Kidney (tissue), 14 donors: ENCODE measurements around the gene DESI1. TPM values are rescaled to one million over a fixed set of nuclear protein-coding genes. Genes with fewer than 3 reads are reported as not detected.

ENCODE experiments used
- DNase-seq, 5 donors: peaks; one replicate each; pipeline ENCODE4 v3.0.0-alpha.2; 2013 to 2020
- FAIRE-seq: peaks from 2 replicates; lab custom pipeline; 2012; peaks lifted over from hg19 to GRCh38; lab: Jason Lieb, UNC
- H3K27ac ChIP-seq, 2 donors: one replicate each; pipeline ENCODE4 v1.7.0; 2013; ENCODE audit warnings: low read depth in 2 of 2, low read length in 2 of 2, inconsistent platforms in 1 of 2
- H3K27me3 ChIP-seq: one replicate; pipeline ENCODE4 v1.7.1; 2013; ENCODE audit warnings: low read length, inconsistent platforms; ENCODE audit not compliant: control insufficient read depth, insufficient read depth
- H3K36me3 ChIP-seq, 3 donors: one replicate each; pipeline versions ENCODE4 v1.7.0 to v1.7.1; 2013; ENCODE audit warnings: low read length in 3 of 3, control low read depth in 1 of 3, inconsistent platforms in 1 of 3; ENCODE audit not compliant: insufficient read depth in 3 of 3, control insufficient read depth in 2 of 3
- H3K4me1 ChIP-seq, 3 donors: one replicate each; pipeline versions ENCODE4 v1.7.0 to v1.7.1; 2013; ENCODE audit warnings: low read length in 3 of 3, inconsistent platforms in 1 of 3, low read depth in 1 of 3; ENCODE audit not compliant: control insufficient read depth in 2 of 3, insufficient read depth in 2 of 3
- H3K4me3 ChIP-seq, 3 donors: one replicate each; pipeline versions ENCODE4 v1.7.0 to v1.8.1; 2013; ENCODE audit warnings: low read length in 3 of 3, control low read depth in 1 of 3, inconsistent platforms in 1 of 3
- H3K9ac ChIP-seq, 3 donors: one replicate each; pipeline versions ENCODE4 v1.7.0 to v1.7.1; 2013; ENCODE audit warnings: low read length in 3 of 3, control low read depth in 1 of 3, inconsistent platforms in 1 of 3
- H3K9me3 ChIP-seq, 3 donors: one replicate each; pipeline versions ENCODE4 v1.7.0 to v1.7.1; 2013; ENCODE audit warnings: low read length in 3 of 3, control low read depth in 1 of 3, inconsistent platforms in 1 of 3; ENCODE audit not compliant: control insufficient read depth in 2 of 3, insufficient read depth in 1 of 3
- intact Hi-C: fragments of 100-400 bp; cut with DNase I; formaldehyde crosslinking; loops from one replicate; pipeline ENCODE4 v1.11.1; 2022
- polyA plus RNA-seq: library from polyadenylated mRNA; stranded (reverse); fragments of 350-450 nt; fragmentation: Illumina TruSeq; extraction: RNeasy Lipid Tissue Mini Kit (QIAGEN cat#74804); gene quantifications from one replicate; pipeline ENCODE4 v1.2.3, GENCODE V29; 2014; ENCODE audit warnings: low read depth, low replicate concordance; ENCODE audit not compliant: insufficient read depth
- total RNA-seq: library from RNA; stranded (reverse); fragmentation: NEBNext Ultra II Directional; extraction: Animal tissue kit (Norgen Biotek cat#: 25700); gene quantifications from one replicate; pipeline ENCODE4 v1.2.1, GENCODE V29; 2021
- TF ChIP-seq, protein P1 (sequence below): IDR thresholded peaks from 3 replicates; pipeline ENCODE4 v1.5.1; 2012; ENCODE audit warnings: mild to moderate bottlenecking, moderate library complexity, borderline replicate concordance; ENCODE audit not compliant: insufficient read depth; ENCODE audit errors: extremely low read depth
- donor health status: control.
- donor health status: control.
- donor health status: control.
- donor health status: control.
- donor health status: control.
- donor health status: DM: yes; HTN: yes; CAD: no.
- donor health status: Normal renal cell carcinoma (clear cell type).

DESI1 gene
- total and polyA plus RNA-seq, 2 donors from 2014 or later = 28.6 to 29.1 TPM

DNA sequence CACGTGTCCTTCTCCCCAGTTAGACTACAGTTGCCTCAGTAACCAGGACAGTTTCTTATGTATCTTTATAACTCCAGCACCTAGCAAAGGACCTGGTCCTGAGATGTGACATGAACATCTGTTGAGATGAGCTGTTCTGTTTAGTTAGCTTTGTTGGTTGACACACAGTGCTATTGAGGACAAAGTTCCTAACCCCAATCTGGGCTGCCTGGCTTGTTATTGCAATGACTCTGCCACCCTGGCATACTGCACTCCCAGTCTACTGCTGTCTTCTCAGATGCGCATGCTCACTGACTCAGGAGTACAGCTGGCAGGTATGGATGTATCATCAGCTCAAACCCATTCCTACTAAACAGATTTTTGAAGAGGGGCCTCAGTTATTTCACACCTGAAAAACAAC is 7.4 kb downstream of the DESI1 start:
- Histone ChIP-seq H3K4me3 (no peak overlapping the region), H3K36me3 (no peaks in the 10 kb centered on the region), H3K27me3 (no peaks in the 10 kb centered on the region), H3K9me3 (no peaks in the 10 kb centered on the region), H3K9ac (no peak overlapping the region), H3K4me1 (no peaks in the 10 kb centered on the region), H3K27ac (no peak overlapping the region)
- TF ChIP-seq, protein P1, sequence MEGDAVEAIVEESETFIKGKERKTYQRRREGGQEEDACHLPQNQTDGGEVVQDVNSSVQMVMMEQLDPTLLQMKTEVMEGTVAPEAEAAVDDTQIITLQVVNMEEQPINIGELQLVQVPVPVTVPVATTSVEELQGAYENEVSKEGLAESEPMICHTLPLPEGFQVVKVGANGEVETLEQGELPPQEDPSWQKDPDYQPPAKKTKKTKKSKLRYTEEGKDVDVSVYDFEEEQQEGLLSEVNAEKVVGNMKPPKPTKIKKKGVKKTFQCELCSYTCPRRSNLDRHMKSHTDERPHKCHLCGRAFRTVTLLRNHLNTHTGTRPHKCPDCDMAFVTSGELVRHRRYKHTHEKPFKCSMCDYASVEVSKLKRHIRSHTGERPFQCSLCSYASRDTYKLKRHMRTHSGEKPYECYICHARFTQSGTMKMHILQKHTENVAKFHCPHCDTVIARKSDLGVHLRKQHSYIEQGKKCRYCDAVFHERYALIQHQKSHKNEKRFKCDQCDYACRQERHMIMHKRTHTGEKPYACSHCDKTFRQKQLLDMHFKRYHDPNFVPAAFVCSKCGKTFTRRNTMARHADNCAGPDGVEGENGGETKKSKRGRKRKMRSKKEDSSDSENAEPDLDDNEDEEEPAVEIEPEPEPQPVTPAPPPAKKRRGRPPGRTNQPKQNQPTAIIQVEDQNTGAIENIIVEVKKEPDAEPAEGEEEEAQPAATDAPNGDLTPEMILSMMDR = no peak
- no peak for DNase-seq
- FAIRE-seq = no peak
- intact Hi-C loops = no loop called here

DNA sequence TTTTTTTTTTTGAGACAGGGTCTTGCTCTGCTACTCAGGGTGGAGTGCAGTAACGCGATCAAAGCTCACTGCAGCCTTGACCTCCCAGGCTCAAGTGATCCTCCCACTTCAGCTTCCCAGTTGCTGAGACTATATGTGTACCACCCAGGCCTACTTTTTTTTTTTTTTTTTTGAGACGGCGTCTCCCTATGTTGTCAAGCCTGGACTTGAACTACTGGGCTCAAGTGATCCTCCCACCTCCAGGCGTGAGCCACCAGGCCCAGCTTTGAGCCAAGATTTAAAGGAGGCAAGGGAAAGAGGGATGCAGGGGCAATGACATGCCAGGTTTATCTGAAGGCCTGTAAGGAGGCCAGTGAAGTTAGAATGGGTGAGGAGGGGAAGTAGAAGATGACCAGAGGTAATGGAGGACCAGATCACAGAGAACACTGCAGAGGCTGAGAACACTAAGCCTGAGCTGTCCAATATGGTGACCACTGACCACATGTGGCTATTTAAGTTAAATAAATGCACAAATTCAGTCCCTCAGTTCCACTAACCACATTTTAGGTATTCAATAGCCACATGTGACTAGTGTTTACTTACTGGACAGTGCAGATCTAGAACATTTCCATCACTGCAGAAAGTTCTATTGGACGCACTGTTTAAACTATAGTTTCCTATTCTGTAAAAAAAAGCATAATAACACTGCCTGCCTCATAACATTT is 8.1 kb downstream of the DESI1 start:
- FAIRE-seq (no peak), DNase-seq (peak in 1 of 5 donors; percentile 7)

DNA sequence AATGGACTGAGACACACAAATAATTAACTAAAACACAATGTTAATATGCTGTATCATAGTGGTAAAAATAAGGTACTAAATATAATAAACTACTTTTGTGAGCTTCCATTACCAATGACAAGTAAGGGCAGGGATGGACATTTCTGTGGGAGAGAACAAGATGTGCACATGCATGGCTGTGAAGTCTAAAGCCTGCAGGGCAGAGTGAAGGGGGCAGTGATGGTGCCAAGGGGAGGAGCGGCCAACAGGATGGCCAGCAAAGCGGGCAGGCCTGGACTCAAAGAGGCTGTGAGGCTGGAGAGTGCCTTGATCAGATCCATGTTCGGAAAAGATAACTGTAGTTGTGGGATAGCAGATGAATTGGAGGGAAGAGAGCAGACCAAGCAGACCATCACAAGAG is 12.5 kb downstream of the DESI1 start:
- H3K4me1 ChIP-seq = no peaks in the 10 kb centered on the region
- intact Hi-C loops = no loop called here
- no peaks in the 10 kb centered on the region for H3K27me3 ChIP-seq
- no peak for FAIRE-seq
- peak in 1 of 5 donors; percentile 13 for DNase-seq
- H3K27ac ChIP-seq = no peak overlapping the region
- H3K9ac ChIP-seq = no peak overlapping the region
- H3K36me3 ChIP-seq = peaks cover 0 to 14% (median 5%) of the 10 kb centered on the region in 3 donors
- TF ChIP-seq, protein P1 = no peak
- no peak overlapping the region for H3K4me3 ChIP-seq
- no peaks in the 10 kb centered on the region for H3K9me3 ChIP-seq

More for the DNA sequence above, 8.1 kb downstream of the DESI1 start:
- no peak overlapping the region for H3K27ac ChIP-seq
- H3K4me3 ChIP-seq = no peak overlapping the region
- no peak overlapping the region for H3K9ac ChIP-seq
- TF ChIP-seq, protein P1 = no peak
- H3K36me3 ChIP-seq = no peaks in the 10 kb centered on the region
- H3K9me3 ChIP-seq = no peaks in the 10 kb centered on the region
- no peaks in the 10 kb centered on the region for H3K27me3 ChIP-seq
- no peaks in the 10 kb centered on the region for H3K4me1 ChIP-seq
- intact Hi-C loops = no loop called here
